Uterus (tissue), 2 donors: Measurements from ENCODE around the gene PDE4D.

Source experiments
- CTCF ChIP-seq, 4 experiments: fragments of 200-600 bp in 2 of 4; fragments of 450-650 bp in 2 of 4; sonication (generic) in 2 of 4; IDR thresholded peaks; one replicate each; pipeline ENCODE4 v1.5.1; 2016 to 2019; ENCODE audit warnings: antibody characterized with exemption in 4 of 4, mild to moderate bottlenecking in 2 of 4, moderate library complexity in 1 of 4
- POLR2A ChIP-seq, 2 donors: fragments of 450-650 bp; IDR thresholded peaks; one replicate each; pipeline ENCODE4 v1.6.1; 2016; ENCODE audit warnings: antibody characterized with exemption in 2 of 2, mild to moderate bottlenecking in 1 of 2, moderate library complexity in 1 of 2

GRCh38 chr5:59207401-59207800 is 686.1 kb downstream of the PDE4D start:
- no peak for TF ChIP-seq CTCF (IDR thresholded peaks at IDR 0.05)
- no peak for TF ChIP-seq POLR2A (IDR thresholded peaks at IDR 0.05)
